ENCODE results near the gene TACC3.

- TF ChIP-seq LEF1 (IDR thresholded peaks at IDR 0.05; ENCODE audit: borderline replicate concordance) (no peak), BHLHE40 (IDR thresholded peaks at IDR 0.05; ENCODE audit: borderline replicate concordance) (no peak), SP1 (IDR thresholded peaks at IDR 0.05) (no peak), HDGF (IDR thresholded peaks at IDR 0.05; ENCODE audit: borderline replicate concordance) (no peak), FOXA1 (IDR thresholded peaks at IDR 0.05) (no peak), SUZ12 (IDR thresholded peaks at IDR 0.05) (no peak), FOXK2 (IDR thresholded peaks at IDR 0.05) (no peak), FOXM1 (IDR thresholded peaks at IDR 0.05; ENCODE audit: borderline replicate concordance) (no peak), ZNF384 (IDR thresholded peaks at IDR 0.05) (no peak), TARDBP (IDR thresholded peaks at IDR 0.05) (no peak), ELF4 (IDR thresholded peaks at IDR 0.05) (no peak)
- TF ChIP-seq, protein P1, sequence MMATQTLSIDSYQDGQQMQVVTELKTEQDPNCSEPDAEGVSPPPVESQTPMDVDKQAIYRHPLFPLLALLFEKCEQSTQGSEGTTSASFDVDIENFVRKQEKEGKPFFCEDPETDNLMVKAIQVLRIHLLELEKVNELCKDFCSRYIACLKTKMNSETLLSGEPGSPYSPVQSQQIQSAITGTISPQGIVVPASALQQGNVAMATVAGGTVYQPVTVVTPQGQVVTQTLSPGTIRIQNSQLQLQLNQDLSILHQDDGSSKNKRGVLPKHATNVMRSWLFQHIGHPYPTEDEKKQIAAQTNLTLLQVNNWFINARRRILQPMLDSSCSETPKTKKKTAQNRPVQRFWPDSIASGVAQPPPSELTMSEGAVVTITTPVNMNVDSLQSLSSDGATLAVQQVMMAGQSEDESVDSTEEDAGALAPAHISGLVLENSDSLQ (IDR thresholded peaks at IDR 0.05) = no peak
Observed at GRCh38 chr4:1739358-1739757, 18.0 kb downstream of the TACC3 start.

All from HEK293T (cell line).